ENCODE data around the gene SRRM3.

GRCh38 chr7:76209310-76209709, 7.6 kb downstream of the SRRM3 start:
- no peak for TF ChIP-seq CTCF (IDR thresholded peaks at IDR 0.05; ENCODE audit: low read depth, low read length)
- no peak for TF ChIP-seq MAX (IDR thresholded peaks at IDR 0.05; ENCODE audit: low read depth, low read length)
- TF ChIP-seq POLR2A (IDR thresholded peaks at IDR 0.05; ENCODE audit: extremely low read depth, insufficient read length) = no peak
- TF ChIP-seq MYC (IDR thresholded peaks at IDR 0.05; ENCODE audit: low read depth, low read length) = no peak

Data from NB4 (cell line).